GM23248 (cell line): ENCODE results near the gene HHATL. TPM values are rescaled to one million over a fixed set of nuclear protein-coding genes. Genes with fewer than 3 reads are reported as not detected.

Experiments
- DNase-seq: peaks from one replicate; pipeline ENCODE4 v3.0.0-alpha.2; 2015
- H2AFZ ChIP-seq: fragments of 200-600 bp; sonication (generic); 2 replicates; pipeline ENCODE4 v1.6.1; 2016; ENCODE audit warnings: antibody characterized with exemption
- H3F3A ChIP-seq: fragments of 200-600 bp; sonication (generic); 2 replicates; pipeline ENCODE4 v1.6.1; 2016; ENCODE audit warnings: mild to moderate bottlenecking, antibody characterized with exemption, mixed run types; ENCODE audit not compliant: insufficient read depth
- H3K27ac ChIP-seq: fragments of 200-600 bp; sonication (generic); 2 replicates; pipeline ENCODE4 v1.5.1; 2016; ENCODE audit warnings: mild to moderate bottlenecking
- H3K27me3 ChIP-seq: fragments of 200-600 bp; sonication (generic); replicated peaks from 2 replicates; pipeline ENCODE4 v1.6.1; 2016; ENCODE audit warnings: mild to moderate bottlenecking; ENCODE audit not compliant: insufficient read depth
- H3K36me3 ChIP-seq: fragments of 200-600 bp; sonication (generic); 2 replicates; pipeline ENCODE4 v1.6.1; 2016; ENCODE audit warnings: low read depth, mild to moderate bottlenecking
- H3K4me1 ChIP-seq: fragments of 200-600 bp; sonication (generic); 2 replicates; pipeline ENCODE4 v1.6.1; 2016; ENCODE audit warnings: mild to moderate bottlenecking; ENCODE audit not compliant: insufficient read depth
- H3K4me2 ChIP-seq: fragments of 200-600 bp; sonication (generic); one replicate; pipeline ENCODE4 v1.6.1; 2016; ENCODE audit warnings: mild to moderate bottlenecking; ENCODE audit not compliant: unreplicated experiment
- H3K4me3 ChIP-seq: fragments of 200-600 bp; sonication (generic); 2 replicates; pipeline ENCODE4 v1.5.1; 2016; ENCODE audit warnings: mild to moderate bottlenecking
- H3K79me2 ChIP-seq: fragments of 200-600 bp; sonication (generic); 2 replicates; pipeline ENCODE4 v1.6.1; 2016; ENCODE audit warnings: mild to moderate bottlenecking; ENCODE audit not compliant: insufficient read depth
- H3K9ac ChIP-seq: fragments of 200-600 bp; sonication (generic); 2 replicates; pipeline ENCODE4 v1.6.1; 2016; ENCODE audit warnings: mild to moderate bottlenecking
- H3K9me2 ChIP-seq: fragments of 200-600 bp; sonication (generic); 2 replicates; pipeline ENCODE4 v1.6.1; 2016; ENCODE audit warnings: mixed run types, mild to moderate bottlenecking, moderate library complexity; ENCODE audit not compliant: insufficient read depth
- H3K9me3 ChIP-seq: fragments of 200-600 bp; sonication (generic); one replicate; pipeline ENCODE4 v1.6.1; 2017; ENCODE audit warnings: low read depth
- H4K20me1 ChIP-seq: fragments of 200-600 bp; sonication (generic); 2 replicates; pipeline ENCODE4 v1.6.0; 2016; ENCODE audit not compliant: insufficient read depth
- EZH2 ChIP-seq: fragments of 200-600 bp; sonication (generic); IDR thresholded peaks from 2 replicates; pipeline ENCODE4 v1.6.1; 2018; ENCODE audit warnings: antibody characterized with exemption, mild to moderate bottlenecking; ENCODE audit not compliant: insufficient read depth, poor library complexity, severe bottlenecking
- EZH2phosphoT487 ChIP-seq: fragments of 200-600 bp; sonication (generic); IDR thresholded peaks from 2 replicates; pipeline ENCODE4 v1.6.1; 2018; ENCODE audit warnings: antibody characterized with exemption, moderate library complexity, mild to moderate bottlenecking, low read depth; ENCODE audit not compliant: insufficient read depth
- WGBS, 2 experiments: methylation state at CpG; one replicate each; pipeline ENCODE4 v1.1.6; 2015 to 2017; ENCODE audit warnings: low lambda C conversion rate in 2 of 2, low coverage in 1 of 2; ENCODE audit errors: missing lambda C conversion rate in 2 of 2; 5-methylcytosine and 5-hydroxymethylcytosine counted together
- in situ Hi-C: fragments of 300-500 bp; cut with MboI; formaldehyde crosslinking; loops from 2 replicates; pipeline ENCODE4 v1.15.0; 2020
- polyA plus RNA-seq: library from polyadenylated mRNA; unstranded; fragments of >200 nt; fragmentation: Nextera tagmentation; extraction: Ambion mirVana; gene quantifications from 2 replicates; pipeline ENCODE4 v1.2.1, GENCODE V29; 2016
- total RNA-seq: library from RNA; depleted of rRNA; stranded (reverse); fragments of >200 nt; shearing (Covaris generic); gene quantifications from 2 replicates; pipeline ENCODE4 v1.2.3, GENCODE V29; 2014

The HHATL gene
- total and polyA plus RNA-seq, 2 experiments from 2014 or later, result not detected

DNA sequence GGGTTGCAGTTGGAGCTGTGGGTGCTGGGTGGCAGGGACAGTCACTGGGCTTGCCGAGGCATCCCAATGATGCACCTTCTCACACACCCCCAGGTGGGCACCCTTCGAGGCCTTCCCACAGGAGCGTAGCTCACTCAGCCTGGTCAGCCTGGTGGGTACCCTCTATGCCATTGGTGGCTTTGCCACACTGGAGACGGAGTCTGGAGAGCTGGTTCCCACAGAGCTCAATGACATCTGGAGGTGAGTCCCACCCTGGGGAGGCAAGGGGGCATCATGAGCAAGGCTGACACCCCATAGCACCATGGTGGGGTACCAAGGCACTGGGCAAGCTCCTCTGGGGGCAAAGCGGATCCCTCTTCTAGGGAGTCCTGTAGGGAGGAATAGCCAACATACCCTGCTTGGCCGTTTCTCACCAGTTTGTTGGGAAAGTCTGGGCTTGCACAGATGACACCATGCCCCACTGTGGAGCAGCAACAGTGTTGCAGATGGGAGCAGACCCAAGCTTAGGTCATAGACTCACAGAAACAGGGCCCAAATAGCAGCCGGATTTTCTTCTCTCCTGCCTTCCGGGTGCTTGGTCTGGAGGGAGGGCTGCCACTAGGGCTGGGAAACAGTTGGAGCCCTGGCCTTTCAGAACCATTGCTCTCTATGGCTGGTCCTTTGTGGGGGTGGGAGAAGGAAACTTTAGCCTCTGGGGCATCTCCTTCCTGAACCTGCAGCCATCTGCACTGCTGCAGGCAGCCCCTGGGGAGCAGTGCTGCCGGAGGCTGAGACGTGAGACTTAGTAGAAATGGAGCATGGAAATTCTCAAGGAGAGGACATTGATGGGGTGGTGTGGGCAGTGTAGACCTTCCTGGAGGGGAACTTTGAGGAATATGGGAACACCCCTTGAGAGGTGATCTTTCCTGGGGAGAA, 11.6 kb downstream of the HHATL start:
- Histone ChIP-seq H4K20me1 (no peaks in the 10 kb centered on the region), H3K9me3 (no peaks in the 10 kb centered on the region), H3K4me1 (no peaks in the 10 kb centered on the region), H3K4me2 (no peak overlapping the region), H3K27me3 (no peaks in the 10 kb centered on the region), H3K79me2 (no peaks in the 10 kb centered on the region), H3K36me3 (no peaks in the 10 kb centered on the region), H3F3A (no peaks in the 10 kb centered on the region), H3K4me3 (no peak overlapping the region), H3K27ac (no peak overlapping the region), H3K9me2 (no peaks in the 10 kb centered on the region), H3K9ac (no peak overlapping the region), H2AFZ (no peak overlapping the region)
- WGBS, 2 experiments, result 44 to 47% methylated on average over 10 of the region's 10 CpGs
- in situ Hi-C loops, result no loop called here
- DNase-seq, result peak; percentile 37
- TF ChIP-seq EZH2phosphoT487, result no peak
- no peak for TF ChIP-seq EZH2

DNA sequence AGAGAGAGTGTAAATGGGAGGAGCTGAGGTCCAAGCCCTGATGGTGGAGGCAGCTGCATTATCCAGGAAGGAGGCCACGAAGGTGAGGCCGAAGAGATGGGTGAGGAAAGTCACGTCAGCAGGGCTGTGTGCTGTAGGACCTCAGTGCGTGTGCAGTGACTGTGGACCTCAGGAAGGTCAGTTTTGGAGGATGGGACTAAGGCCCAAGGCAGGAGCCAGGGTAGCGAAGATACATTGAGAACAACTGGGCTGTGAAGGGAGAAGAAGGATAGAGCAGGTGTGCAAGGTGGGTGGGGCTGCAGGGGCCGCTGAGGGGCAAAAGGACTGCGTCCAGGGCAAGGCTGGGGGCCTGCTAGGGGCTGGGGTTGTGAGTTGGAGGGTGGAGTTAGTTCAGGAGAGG, 12.4 kb downstream of the HHATL start:
- TF ChIP-seq EZH2phosphoT487 (no peak), EZH2 (no peak)
- Histone ChIP-seq H3K9me3 (no peaks in the 10 kb centered on the region), H3K79me2 (no peaks in the 10 kb centered on the region), H3K27ac (no peak overlapping the region), H3K4me2 (no peak overlapping the region), H3K4me1 (no peaks in the 10 kb centered on the region), H3K9me2 (no peaks in the 10 kb centered on the region), H3K9ac (no peak overlapping the region), H4K20me1 (no peaks in the 10 kb centered on the region), H2AFZ (no peak overlapping the region), H3K27me3 (no peaks in the 10 kb centered on the region), H3F3A (no peaks in the 10 kb centered on the region), H3K4me3 (no peak overlapping the region), H3K36me3 (no peaks in the 10 kb centered on the region)
- 67 to 69% methylated on average over 7 of the region's 7 CpGs for WGBS, 2 experiments
- in situ Hi-C loops, result no loop called here
- DNase-seq, result no peak

DNA sequence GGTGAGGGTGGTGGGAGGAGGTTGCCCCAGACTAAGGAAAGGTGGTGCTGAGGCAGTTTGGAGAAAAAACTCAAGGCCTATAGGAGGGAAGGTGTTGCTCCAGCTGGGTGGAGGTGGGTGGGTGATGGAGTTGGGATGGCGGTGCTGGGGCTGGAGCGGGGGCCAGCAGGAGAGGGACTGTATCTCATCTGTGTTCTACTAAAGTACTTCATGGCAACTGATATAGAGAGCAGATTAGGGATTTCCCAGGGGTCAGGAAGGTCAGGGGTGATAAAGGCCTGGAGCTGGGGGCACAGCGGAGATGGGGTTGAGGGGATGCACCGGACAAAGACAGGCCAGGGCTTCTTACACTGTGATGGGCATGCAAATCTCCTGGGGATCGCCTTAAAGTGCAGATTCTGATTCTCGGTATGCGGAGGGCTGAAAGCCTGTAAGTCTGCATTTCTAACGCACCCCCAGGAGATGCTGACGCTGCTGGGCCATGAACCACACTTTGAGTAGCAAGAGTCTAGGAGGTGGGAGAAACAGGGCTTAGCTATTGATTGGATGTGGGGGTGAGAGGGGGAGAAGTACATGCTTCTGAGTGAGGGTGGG, 13.1 kb downstream of the HHATL start:
- Histone ChIP-seq H3F3A (no peaks in the 10 kb centered on the region), H3K4me2 (no peak overlapping the region), H3K27ac (no peak overlapping the region), H2AFZ (no peak overlapping the region), H3K36me3 (no peaks in the 10 kb centered on the region), H3K4me1 (peaks cover 1% of the 10 kb centered on the region), H3K27me3 (no peaks in the 10 kb centered on the region), H3K79me2 (no peaks in the 10 kb centered on the region), H4K20me1 (no peaks in the 10 kb centered on the region), H3K9me2 (no peaks in the 10 kb centered on the region), H3K9me3 (no peaks in the 10 kb centered on the region), H3K4me3 (no peak overlapping the region), H3K9ac (no peak overlapping the region)
- TF ChIP-seq EZH2, result no peak
- no peak for TF ChIP-seq EZH2phosphoT487
- in situ Hi-C loops, result no loop called here
- WGBS, 2 experiments, result 84 to 85% methylated on average over 8 to 9 of the region's 9 CpGs
- DNase-seq, result no peak

DNA sequence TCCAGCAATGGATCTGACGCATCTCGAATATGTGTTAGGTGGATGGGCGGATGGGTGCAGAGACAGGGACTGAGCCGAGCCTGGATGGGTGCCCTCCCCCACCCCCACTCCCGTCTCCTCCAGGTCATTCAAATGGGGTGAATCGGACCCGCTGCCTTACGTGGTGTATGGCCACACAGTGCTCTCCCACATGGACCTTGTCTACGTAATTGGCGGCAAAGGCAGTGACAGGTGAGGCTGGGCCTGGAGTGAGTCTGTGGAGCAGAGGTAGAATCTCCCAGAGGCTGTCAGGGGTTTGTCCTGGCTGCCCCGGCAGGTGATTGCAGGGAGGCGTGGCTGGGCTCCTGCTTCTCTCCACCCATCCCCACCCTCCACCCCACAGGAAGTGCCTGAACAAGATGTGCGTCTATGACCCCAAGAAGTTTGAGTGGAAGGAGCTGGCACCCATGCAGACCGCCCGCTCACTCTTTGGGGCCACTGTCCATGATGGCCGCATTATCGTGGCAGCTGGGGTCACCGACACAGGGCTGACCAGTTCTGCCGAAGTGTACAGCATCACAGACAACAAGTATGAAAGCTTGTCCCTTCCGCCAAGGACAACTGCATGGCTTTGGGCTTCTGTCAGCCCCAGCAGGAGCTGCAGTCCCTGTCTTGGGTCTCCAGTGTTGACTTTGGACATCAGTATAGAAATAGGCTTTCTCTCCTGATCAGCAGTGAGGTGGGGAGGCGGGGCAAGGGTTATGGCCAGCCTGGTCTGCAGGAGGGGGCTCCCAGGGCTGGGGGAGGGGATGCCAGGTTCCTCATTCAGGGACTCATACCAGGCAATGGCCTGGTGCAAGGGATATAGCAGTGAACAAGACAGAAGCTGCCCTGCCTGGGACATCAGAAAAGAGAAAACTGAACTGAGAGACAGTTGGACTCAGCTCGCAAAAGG, 13.8 kb downstream of the HHATL start:
- H3K4me3 ChIP-seq, result no peak overlapping the region
- H3K36me3 ChIP-seq, result no peaks in the 10 kb centered on the region
- H3K9ac ChIP-seq, result no peak overlapping the region
- H3F3A ChIP-seq, result no peaks in the 10 kb centered on the region
- no peaks in the 10 kb centered on the region for H3K79me2 ChIP-seq
- 86 to 87% methylated on average over 22 of the region's 22 CpGs for WGBS, 2 experiments
- H3K27ac ChIP-seq, result no peak overlapping the region
- no peaks in the 10 kb centered on the region for H3K27me3 ChIP-seq
- in situ Hi-C loops, result no loop called here
- H3K9me3 ChIP-seq, result no peaks in the 10 kb centered on the region
- peaks cover 5% of the 10 kb centered on the region for H3K4me1 ChIP-seq
- DNase-seq, result no peak
- H2AFZ ChIP-seq, result no peak overlapping the region
- TF ChIP-seq EZH2phosphoT487 (no peak), EZH2 (no peak)
- no peak overlapping the region for H3K4me2 ChIP-seq
- no peaks in the 10 kb centered on the region for H3K9me2 ChIP-seq
- no peaks in the 10 kb centered on the region for H4K20me1 ChIP-seq
